Measurements from ENCODE around the gene AMBRA1.

The AMBRA1 gene

GRCh38 chr11:46533396-46534100 is 60.3 kb downstream of the AMBRA1 start:
- no peak for DNase-seq

GRCh38 chr11:46529928-46530574 is 63.8 kb downstream of the AMBRA1 start:
- no peak for DNase-seq

GRCh38 chr11:46529095-46529905 is 64.5 kb downstream of the AMBRA1 start:
- peak in 1 of 2 donors; percentile 70 for DNase-seq

- DNase-seq = no peak
Measured at GRCh38 chr11:46528445-46529094, 65.3 kb downstream of the AMBRA1 start.

- peak; percentile 36 to 40 for DNase-seq
Measured at GRCh38 chr11:46527591-46528130, 66.2 kb downstream of the AMBRA1 start.

GRCh38 chr11:46526216-46527215 is 67.3 kb downstream of the AMBRA1 start:
- DNase-seq = no peak

- DNase-seq = peak; percentile 48 to 75
Measured at GRCh38 chr11:46524201-46524770, 69.5 kb downstream of the AMBRA1 start.

- no peak for DNase-seq
Measured at GRCh38 chr11:46523290-46523689, 70.5 kb downstream of the AMBRA1 start.

GRCh38 chr11:46522682-46523281 is 71.0 kb downstream of the AMBRA1 start:
- no peak for DNase-seq

- peak; percentile 45 to 51 for DNase-seq
Measured at GRCh38 chr11:46521961-46522681, 71.7 kb downstream of the AMBRA1 start.

GRCh38 chr11:46520971-46521745 is 72.7 kb downstream of the AMBRA1 start:
- DNase-seq = no peak

- DNase-seq = no peak
Measured at GRCh38 chr11:46519351-46519750, 74.5 kb downstream of the AMBRA1 start.

- peak; percentile 44 to 48 for DNase-seq
Measured at GRCh38 chr11:46518928-46519327, 74.9 kb downstream of the AMBRA1 start.

- DNase-seq = no peak
Measured at GRCh38 chr11:46514370-46514769, 79.5 kb downstream of the AMBRA1 start.

GRCh38 chr11:46513934-46514342 is 79.9 kb downstream of the AMBRA1 start:
- no peak for DNase-seq

GRCh38 chr11:46512261-46512881 is 81.5 kb downstream of the AMBRA1 start:
- DNase-seq = no peak

GRCh38 chr11:46511342-46511741 is 82.5 kb downstream of the AMBRA1 start:
- DNase-seq = no peak

GRCh38 chr11:46508360-46508759 is 85.5 kb downstream of the AMBRA1 start:
- no peak for DNase-seq

- DNase-seq = no peak
Measured at GRCh38 chr11:46506483-46506791, 87.4 kb downstream of the AMBRA1 start.

Data from inflammatory macrophage treated with lipopolysaccharide for 1 hour (primary cell).